AG04449 (cell line): ENCODE measurements around the gene PLEKHD1.

Source experiments
- CTCF ChIA-PET: fragments of 350-600 bp; formaldehyde crosslinking; extraction: SDS; loops from one replicate; lab custom pipeline; 2021; ENCODE audit warnings: antibody characterized with exemption; lab: Yijun Ruan, JAX
- POLR2A ChIA-PET: fragments of 400-600, 350-600 bp; formaldehyde crosslinking; extraction: SDS; loops from one replicate; lab custom pipeline; 2020; ENCODE audit warnings: antibody characterized with exemption, inconsistent platforms; lab: Yijun Ruan, JAX
- DNase-seq: peaks from one replicate; pipeline ENCODE4 v3.0.0-alpha.2; 2010; ENCODE audit warnings: low read depth, low spot score
- H3K4me3 ChIP-seq: 2 replicates; pipeline ENCODE4 v1.5.1; 2011; ENCODE audit warnings: low read depth, mild to moderate bottlenecking, control low read depth, low read length
- CTCF ChIP-seq: IDR thresholded peaks from one replicate; pipeline ENCODE4 v1.5.1; 2011; ENCODE audit warnings: mild to moderate bottlenecking, moderate library complexity, low read length, control low read depth, inconsistent platforms; ENCODE audit not compliant: insufficient read depth; ENCODE audit errors: missing control alignments

Gene PLEKHD1

GRCh38 chr14:69537900-69538299 is 53.4 kb downstream of the PLEKHD1 start:
- no peak for TF ChIP-seq CTCF
- no peak overlapping the region for H3K4me3 ChIP-seq
- DNase-seq = no peak
- POLR2A ChIA-PET = no interaction called here
- CTCF ChIA-PET = interaction anchor here (0.9 to 1.5 kb wide), 7 partner anchors 10 to 190 kb away, joined by 3 to 8 read pairs (median 4); no protein-coding TSS in a partner anchor

GRCh38 chr14:69538766-69539165 is 54.2 kb downstream of the PLEKHD1 start:
- POLR2A ChIA-PET = no interaction called here
- no peak for DNase-seq
- CTCF ChIA-PET = interaction anchor here (1.4 to 1.7 kb wide), 4 partner anchors 10 to 46 kb away, joined by 3 to 6 read pairs (median 4); no protein-coding TSS in a partner anchor
- no peak overlapping the region for H3K4me3 ChIP-seq
- TF ChIP-seq CTCF = no peak

GRCh38 chr14:69539631-69540410 is 55.3 kb downstream of the PLEKHD1 start:
- no peak overlapping the region for H3K4me3 ChIP-seq
- no peak for TF ChIP-seq CTCF
- no peak for DNase-seq
- ChIA-PET POLR2A (no interaction called here), CTCF (interaction anchor here (1.1 to 2.1 kb wide), 9 partner anchors 9 to 297 kb away, joined by 3 to 10 read pairs (median 3); partner anchors contain the start of gene CCDC177)

DNA sequence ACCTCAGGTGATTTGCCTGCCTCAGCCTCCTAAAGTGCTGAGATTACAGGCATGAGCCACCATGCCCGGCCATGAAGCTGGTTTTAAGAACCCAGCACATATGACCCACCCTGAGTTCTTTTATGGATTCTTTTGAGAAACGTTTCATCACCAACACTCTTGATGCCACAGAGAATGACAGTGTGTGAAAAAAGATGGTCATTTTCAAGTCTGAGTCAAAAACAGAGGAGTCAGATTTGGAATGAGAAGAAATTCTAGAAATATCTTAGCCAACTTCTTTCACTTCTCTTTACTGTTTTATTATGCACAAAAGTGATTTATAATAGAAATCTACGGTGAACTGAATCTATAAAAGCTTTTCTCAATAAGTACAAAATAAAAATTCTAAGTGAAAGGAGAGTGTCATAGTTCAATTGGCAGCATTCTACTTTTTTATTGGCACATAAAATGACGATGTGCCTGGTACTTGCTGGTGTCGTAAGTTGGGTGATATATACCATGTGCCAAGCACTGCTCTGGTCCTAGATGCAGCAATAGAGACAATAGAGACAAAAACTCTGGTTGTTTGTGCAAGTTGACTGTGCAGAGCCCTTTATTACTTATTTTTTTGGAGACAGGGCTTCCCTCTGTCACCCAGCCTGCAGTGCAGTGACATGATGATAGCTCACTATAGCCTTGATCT is 56.3 kb downstream of the PLEKHD1 start:
- ChIA-PET POLR2A (interaction anchor here (0.7 kb wide), 1 partner anchor 903 kb away, joined by 3 read pairs; no protein-coding TSS in a partner anchor), CTCF (interaction anchor here (0.6 to 2.1 kb wide), 9 partner anchors 8 to 298 kb away, joined by 3 to 10 read pairs (median 3); partner anchors contain the start of gene CCDC177)
- no peak for DNase-seq
- TF ChIP-seq CTCF = no peak
- no peak overlapping the region for H3K4me3 ChIP-seq

DNA sequence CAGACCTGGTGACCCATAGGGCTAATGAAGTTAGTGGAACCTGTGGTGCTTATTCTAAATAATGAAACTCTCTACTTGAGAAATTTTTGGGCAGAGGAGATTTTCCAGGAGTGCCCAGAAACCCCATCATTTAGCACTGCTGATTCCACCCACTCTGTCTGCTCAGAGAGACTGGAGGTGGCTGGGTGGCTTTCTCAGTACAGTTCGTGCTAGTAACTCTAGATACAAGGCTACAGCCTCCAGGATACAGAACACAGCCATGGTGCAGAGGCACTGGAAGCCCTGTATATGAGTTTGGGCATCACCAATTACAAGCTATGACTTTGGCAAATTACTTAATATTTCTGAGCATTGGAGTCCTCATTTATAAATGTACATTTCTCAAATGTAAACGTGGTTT is 57.8 kb downstream of the PLEKHD1 start:
- ChIA-PET POLR2A (no interaction called here), CTCF (interaction anchor here (1.0 to 1.8 kb wide), 4 partner anchors 13 to 37 kb away, joined by 3 to 4 read pairs (median 3); partner anchors contain the start of gene CCDC177)
- H3K4me3 ChIP-seq = no peak overlapping the region
- no peak for TF ChIP-seq CTCF
- no peak for DNase-seq
